Prostate gland (tissue), 2 donors: ENCODE results near the gene INSIG1. TPM values are rescaled to one million over a fixed set of nuclear protein-coding genes. Genes with fewer than 3 reads are reported as not detected.

ENCODE experiments used
- DNase-seq: peaks from one replicate; pipeline ENCODE4 v3.0.0-alpha.2; 2019; ENCODE audit warnings: low spot score
- H3K27ac ChIP-seq, 2 donors: fragments of 200-600 bp; sonication (generic); 2 replicates each; pipeline ENCODE4 v1.5.1; 2017 to 2019
- H3K27me3 ChIP-seq: fragments of 200-600 bp; sonication (generic); replicated peaks from 2 replicates; pipeline ENCODE4 v1.5.1; 2019; ENCODE audit not compliant: insufficient read depth
- H3K36me3 ChIP-seq, 2 donors: fragments of 200-600 bp; sonication (generic); 1 replicate in 1 of 2; 2 replicates in 1 of 2; pipeline versions ENCODE4 v1.5.1 to v1.8.1; 2017 to 2019
- H3K4me1 ChIP-seq: fragments of 200-600 bp; sonication (generic); replicated peaks from 2 replicates; pipeline ENCODE4 v1.5.1; 2019
- H3K4me3 ChIP-seq, 2 donors: fragments of 200-600 bp; sonication (generic); 2 replicates each; pipeline ENCODE4 v1.5.1; 2017 to 2019
- H3K9me3 ChIP-seq: fragments of 200-600 bp; sonication (generic); 2 replicates; pipeline ENCODE4 v1.5.1; 2017
- POLR2A ChIP-seq: fragments of 450-650 bp; IDR thresholded peaks from one replicate; pipeline ENCODE4 v1.6.1; 2016; ENCODE audit warnings: antibody characterized with exemption, mild to moderate bottlenecking
- POLR2AphosphoS5 ChIP-seq: sonication (generic); formaldehyde crosslinking; IDR thresholded peaks from one replicate; pipeline ENCODE4 v1.6.1; 2017; ENCODE audit warnings: antibody characterized with exemption
- WGBS: methylation state at CpG from one replicate; pipeline ENCODE4 v1.1.5; 2018; 5-methylcytosine and 5-hydroxymethylcytosine counted together
- intact Hi-C: fragments of 100-400 bp; cut with DNase I; formaldehyde crosslinking; loops from one replicate; pipeline ENCODE4 v1.14.2; 2022
- total RNA-seq, 2 donors: library from RNA; depleted of rRNA; stranded (reverse); fragments of >200 nt; gene quantifications; one replicate each; pipeline ENCODE4 v1.1.0, GENCODE V29; 2016
- TF ChIP-seq, protein P1 (sequence below), 4 experiments: fragments of 200-600 bp in 2 of 4; fragments of 450-650 bp in 2 of 4; sonication (generic) in 2 of 4; IDR thresholded peaks; 1 replicate in 3 of 4; 2 replicates in 1 of 4; pipeline ENCODE4 v1.5.1; 2016 to 2019; ENCODE audit warnings: antibody characterized with exemption in 4 of 4, mild to moderate bottlenecking in 2 of 4, moderate library complexity in 2 of 4

INSIG1 gene
- total RNA-seq, 2 donors from 2014 or later = 60.5 to 112 TPM

DNA sequence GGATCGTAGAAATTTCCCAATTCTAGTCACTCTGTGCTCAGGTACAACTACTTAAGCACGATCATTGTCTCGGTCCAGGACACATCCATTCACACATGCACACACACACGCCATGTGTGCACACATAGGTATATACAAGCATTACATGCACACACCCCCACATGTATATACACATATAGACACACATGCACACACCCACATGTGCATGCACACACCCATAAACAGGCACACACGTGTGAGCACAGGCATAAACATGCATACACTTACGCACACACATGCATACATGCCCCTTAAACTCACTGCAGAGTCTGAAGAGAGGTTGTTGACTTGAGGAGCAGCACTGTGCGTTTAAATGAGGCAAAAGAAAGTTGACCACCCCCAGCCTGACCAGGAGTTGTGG lies 32.5 kb upstream of the INSIG1 start:
- intact Hi-C loops = no loop called here
- TF ChIP-seq POLR2A (no peak), POLR2AphosphoS5 (no peak)
- TF ChIP-seq, protein P1, sequence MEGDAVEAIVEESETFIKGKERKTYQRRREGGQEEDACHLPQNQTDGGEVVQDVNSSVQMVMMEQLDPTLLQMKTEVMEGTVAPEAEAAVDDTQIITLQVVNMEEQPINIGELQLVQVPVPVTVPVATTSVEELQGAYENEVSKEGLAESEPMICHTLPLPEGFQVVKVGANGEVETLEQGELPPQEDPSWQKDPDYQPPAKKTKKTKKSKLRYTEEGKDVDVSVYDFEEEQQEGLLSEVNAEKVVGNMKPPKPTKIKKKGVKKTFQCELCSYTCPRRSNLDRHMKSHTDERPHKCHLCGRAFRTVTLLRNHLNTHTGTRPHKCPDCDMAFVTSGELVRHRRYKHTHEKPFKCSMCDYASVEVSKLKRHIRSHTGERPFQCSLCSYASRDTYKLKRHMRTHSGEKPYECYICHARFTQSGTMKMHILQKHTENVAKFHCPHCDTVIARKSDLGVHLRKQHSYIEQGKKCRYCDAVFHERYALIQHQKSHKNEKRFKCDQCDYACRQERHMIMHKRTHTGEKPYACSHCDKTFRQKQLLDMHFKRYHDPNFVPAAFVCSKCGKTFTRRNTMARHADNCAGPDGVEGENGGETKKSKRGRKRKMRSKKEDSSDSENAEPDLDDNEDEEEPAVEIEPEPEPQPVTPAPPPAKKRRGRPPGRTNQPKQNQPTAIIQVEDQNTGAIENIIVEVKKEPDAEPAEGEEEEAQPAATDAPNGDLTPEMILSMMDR (IDR thresholded peaks at IDR 0.05) = no peak
- Histone ChIP-seq H3K27ac (no peak overlapping the region), H3K4me1 (no peaks in the 10 kb centered on the region), H3K9me3 (no peaks in the 10 kb centered on the region), H3K27me3 (no peaks in the 10 kb centered on the region), H3K36me3 (no peaks in the 10 kb centered on the region), H3K4me3 (no peak overlapping the region)
- WGBS = 83% methylated on average over 7 of the region's 7 CpGs
- no peak for DNase-seq

DNA sequence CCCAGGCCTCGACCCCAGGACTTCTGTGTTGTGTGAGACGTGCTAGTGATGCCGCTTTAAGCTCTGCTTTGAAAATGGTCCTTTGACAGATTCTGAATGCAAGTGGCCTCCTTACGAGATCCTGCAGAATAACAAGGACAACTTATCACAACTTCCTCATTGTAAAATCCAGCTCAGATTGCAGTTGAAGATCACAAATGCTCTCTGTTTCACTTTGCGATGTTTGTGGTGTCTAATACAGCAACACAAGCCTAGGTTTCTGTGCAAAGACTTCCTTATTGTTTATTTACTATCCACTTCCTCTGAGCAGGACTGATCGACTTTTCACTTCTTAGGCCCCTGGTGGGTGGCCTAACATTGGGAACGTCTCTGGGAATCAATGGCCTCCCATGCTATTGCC lies 31.7 kb upstream of the INSIG1 start:
- Histone ChIP-seq H3K27me3 (no peaks in the 10 kb centered on the region), H3K36me3 (no peaks in the 10 kb centered on the region), H3K9me3 (no peaks in the 10 kb centered on the region), H3K27ac (no peak overlapping the region), H3K4me3 (no peak overlapping the region), H3K4me1 (no peaks in the 10 kb centered on the region)
- 58% methylated on average over 7 of the region's 7 CpGs for WGBS
- TF ChIP-seq POLR2AphosphoS5 (no peak), POLR2A (no peak)
- TF ChIP-seq, protein P1 (IDR thresholded peaks at IDR 0.05) = no peak
- intact Hi-C loops = no loop called here
- no peak for DNase-seq

DNA sequence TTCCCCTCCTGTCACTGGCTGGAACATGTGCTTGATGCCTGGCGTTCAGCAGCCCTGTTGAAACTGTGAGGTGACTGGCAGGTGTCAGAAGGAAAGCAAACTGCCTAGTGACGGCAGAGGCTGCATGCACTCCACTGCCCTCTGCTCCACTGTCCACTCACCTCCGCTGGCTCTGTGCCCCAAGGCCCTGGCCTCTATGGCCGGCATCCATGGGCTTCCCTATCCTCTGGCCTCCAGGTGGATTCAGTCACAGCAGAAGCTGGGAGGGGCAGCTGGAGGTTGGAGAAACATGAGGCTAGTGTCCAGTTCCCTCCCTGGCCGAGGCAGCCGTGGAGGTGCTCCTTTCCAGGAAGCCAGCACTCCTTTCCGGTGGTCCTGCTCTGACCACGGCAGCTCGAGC lies 31.2 kb upstream of the INSIG1 start:
- H3K27me3 ChIP-seq = no peaks in the 10 kb centered on the region
- intact Hi-C loops = no loop called here
- no peaks in the 10 kb centered on the region for H3K9me3 ChIP-seq
- no peak for DNase-seq
- WGBS = 92% methylated on average over 9 of the region's 9 CpGs
- H3K27ac ChIP-seq = no peak overlapping the region
- no peaks in the 10 kb centered on the region for H3K4me1 ChIP-seq
- H3K36me3 ChIP-seq = no peaks in the 10 kb centered on the region
- H3K4me3 ChIP-seq = no peak overlapping the region
- TF ChIP-seq, protein P1 (IDR thresholded peaks at IDR 0.05) = no peak

DNA sequence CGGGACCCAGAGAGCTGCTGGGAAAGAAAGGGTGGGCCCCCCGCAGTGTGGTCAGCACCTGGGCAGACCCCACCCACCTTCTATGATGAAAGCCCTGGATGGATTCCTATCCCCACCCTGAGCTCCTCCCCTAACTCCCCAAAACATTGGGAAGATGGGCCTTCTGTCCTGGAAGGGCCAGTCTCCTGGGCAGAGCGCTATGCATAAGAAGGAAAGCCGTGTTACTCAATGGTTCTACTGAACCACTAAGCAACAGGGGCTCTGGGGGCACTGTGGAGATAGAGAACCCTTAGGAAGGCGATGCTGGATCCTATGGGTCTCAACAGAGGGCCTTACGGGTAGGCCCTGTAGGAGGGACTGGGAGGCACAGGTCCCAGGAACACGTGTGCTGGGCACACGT lies 30.7 kb upstream of the INSIG1 start:
- H3K27ac ChIP-seq = no peak overlapping the region
- DNase-seq = no peak
- intact Hi-C loops = no loop called here
- no peaks in the 10 kb centered on the region for H3K9me3 ChIP-seq
- H3K36me3 ChIP-seq = no peaks in the 10 kb centered on the region
- no peaks in the 10 kb centered on the region for H3K27me3 ChIP-seq
- TF ChIP-seq POLR2AphosphoS5 (no peak), POLR2A (no peak)
- TF ChIP-seq, protein P1 (IDR thresholded peaks at IDR 0.05) = no peak
- no peak overlapping the region for H3K4me3 ChIP-seq
- H3K4me1 ChIP-seq = no peaks in the 10 kb centered on the region
- WGBS = 96% methylated on average over 8 of the region's 8 CpGs

DNA sequence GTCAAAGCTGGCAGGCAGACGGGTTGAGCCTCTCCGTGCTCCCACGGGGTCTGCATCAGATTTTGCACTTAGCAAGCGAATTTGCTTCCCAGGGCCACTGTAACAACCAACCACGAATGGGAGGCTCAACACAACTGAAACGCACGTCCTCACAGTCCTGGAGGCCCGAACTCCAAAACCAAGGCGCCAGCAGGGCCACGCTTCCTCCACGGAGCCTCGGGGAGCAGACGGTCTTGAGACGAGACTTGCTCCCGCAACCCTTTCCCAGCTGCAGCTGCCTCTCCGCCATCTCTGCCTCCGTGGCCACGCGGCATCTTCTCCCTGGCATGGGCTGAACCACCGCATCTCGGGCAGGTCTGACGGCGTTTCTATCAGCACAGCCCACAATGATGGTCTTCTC lies 30.2 kb upstream of the INSIG1 start:
- no peak overlapping the region for H3K4me3 ChIP-seq
- DNase-seq = no peak
- 94% methylated on average over 23 of the region's 23 CpGs for WGBS
- H3K27me3 ChIP-seq = no peaks in the 10 kb centered on the region
- H3K27ac ChIP-seq = no peak overlapping the region
- TF ChIP-seq POLR2A (no peak), POLR2AphosphoS5 (no peak)
- TF ChIP-seq, protein P1 (IDR thresholded peaks at IDR 0.05) = no peak
- intact Hi-C loops = no loop called here
- no peaks in the 10 kb centered on the region for H3K4me1 ChIP-seq
- H3K36me3 ChIP-seq = no peaks in the 10 kb centered on the region
- no peaks in the 10 kb centered on the region for H3K9me3 ChIP-seq
